IPS-18a (cell line): Measurements from ENCODE around the gene CD3G.

ENCODE experiments used
- H3K27ac ChIP-seq: one replicate; pipeline ENCODE4 v1.5.1; 2013; ENCODE audit warnings: low read length
- H3K27me3 ChIP-seq: one replicate; pipeline ENCODE4 v1.6.1; 2013; ENCODE audit warnings: mild to moderate bottlenecking, low read length; ENCODE audit not compliant: control insufficient read depth, insufficient read depth
- H3K36me3 ChIP-seq: one replicate; pipeline ENCODE4 v1.6.1; 2013; ENCODE audit warnings: low read depth, low read length; ENCODE audit not compliant: control insufficient read depth
- H3K4me1 ChIP-seq: one replicate; pipeline ENCODE4 v1.6.1; 2013; ENCODE audit warnings: low read depth, low read length; ENCODE audit not compliant: control insufficient read depth
- H3K4me3 ChIP-seq: one replicate; pipeline ENCODE4 v1.5.1; 2013; ENCODE audit warnings: low read length
- H3K9ac ChIP-seq: one replicate; pipeline ENCODE4 v1.6.1; 2013; ENCODE audit warnings: mild to moderate bottlenecking, low read length, moderate library complexity
- H3K9me3 ChIP-seq: one replicate; pipeline ENCODE4 v1.6.1; 2013; ENCODE audit warnings: low read depth, low read length; ENCODE audit not compliant: control insufficient read depth

Gene CD3G

DNA sequence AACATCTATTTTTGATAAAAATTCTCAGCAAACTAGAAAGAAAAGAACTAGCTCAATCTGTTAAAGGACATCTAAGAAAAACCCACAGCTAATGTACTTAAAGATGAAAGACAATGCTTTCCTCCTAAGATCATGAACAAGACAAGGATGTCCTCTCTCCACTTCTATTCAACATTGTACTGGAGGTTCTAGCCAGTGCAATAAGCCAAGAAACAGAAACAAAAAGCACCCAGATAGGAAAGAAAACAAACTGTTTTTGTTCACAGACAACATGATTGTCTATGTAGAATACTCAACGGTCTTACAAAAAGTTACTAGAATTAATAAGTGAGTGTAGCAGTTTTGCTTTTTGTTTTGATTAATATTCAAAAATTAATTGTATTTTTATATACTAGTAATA lies 9.4 kb upstream of the CD3G start:
- Histone ChIP-seq H3K27me3 (no peaks in the 10 kb centered on the region), H3K4me3 (no peak overlapping the region), H3K27ac (no peak overlapping the region), H3K9ac (no peak overlapping the region), H3K36me3 (no peaks in the 10 kb centered on the region), H3K9me3 (no peaks in the 10 kb centered on the region), H3K4me1 (no peaks in the 10 kb centered on the region)

DNA sequence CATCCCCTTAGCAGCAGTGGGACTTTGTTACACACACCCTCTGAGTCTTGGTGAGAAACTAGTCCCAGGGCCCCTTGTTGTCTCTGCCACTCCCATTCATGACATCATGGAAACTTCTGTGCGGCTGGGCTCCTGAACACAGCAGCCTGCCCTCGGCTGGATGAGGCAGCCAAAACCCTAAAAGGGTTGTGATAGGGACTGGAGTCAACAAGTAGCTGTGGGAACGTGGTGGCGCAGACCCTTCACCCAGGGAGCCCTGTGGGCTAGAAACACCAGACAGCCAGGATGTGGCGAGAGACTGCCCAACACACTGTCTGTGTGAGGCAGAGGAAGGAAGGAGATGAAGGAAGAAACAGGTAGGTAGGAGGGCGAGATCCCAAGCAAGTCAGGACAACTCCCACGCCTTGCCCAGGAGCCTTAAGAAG lies 5.5 kb upstream of the CD3G start:
- no peaks in the 10 kb centered on the region for H3K27me3 ChIP-seq
- H3K4me3 ChIP-seq = no peak overlapping the region
- H3K27ac ChIP-seq = no peak overlapping the region
- no peak overlapping the region for H3K9ac ChIP-seq
- H3K9me3 ChIP-seq = no peaks in the 10 kb centered on the region
- no peaks in the 10 kb centered on the region for H3K36me3 ChIP-seq
- no peaks in the 10 kb centered on the region for H3K4me1 ChIP-seq

- Histone ChIP-seq H3K9me3 (no peaks in the 10 kb centered on the region), H3K36me3 (no peaks in the 10 kb centered on the region), H3K4me1 (no peaks in the 10 kb centered on the region), H3K9ac (no peak overlapping the region), H3K27me3 (no peaks in the 10 kb centered on the region), H3K4me3 (no peak overlapping the region), H3K27ac (no peak overlapping the region)
Measured at GRCh38 chr11:118339281-118339961, 4.7 kb upstream of the CD3G start.

GRCh38 chr11:118340449-118340848 lies 3.7 kb upstream of the CD3G start:
- H3K27ac ChIP-seq = no peak overlapping the region
- H3K4me1 ChIP-seq = no peaks in the 10 kb centered on the region
- H3K4me3 ChIP-seq = no peak overlapping the region
- no peak overlapping the region for H3K9ac ChIP-seq
- H3K36me3 ChIP-seq = no peaks in the 10 kb centered on the region
- H3K27me3 ChIP-seq = no peaks in the 10 kb centered on the region
- H3K9me3 ChIP-seq = no peaks in the 10 kb centered on the region

GRCh38 chr11:118341261-118341660 lies 2.9 kb upstream of the CD3G start:
- H3K27ac ChIP-seq = no peak overlapping the region
- no peak overlapping the region for H3K9ac ChIP-seq

DNA sequence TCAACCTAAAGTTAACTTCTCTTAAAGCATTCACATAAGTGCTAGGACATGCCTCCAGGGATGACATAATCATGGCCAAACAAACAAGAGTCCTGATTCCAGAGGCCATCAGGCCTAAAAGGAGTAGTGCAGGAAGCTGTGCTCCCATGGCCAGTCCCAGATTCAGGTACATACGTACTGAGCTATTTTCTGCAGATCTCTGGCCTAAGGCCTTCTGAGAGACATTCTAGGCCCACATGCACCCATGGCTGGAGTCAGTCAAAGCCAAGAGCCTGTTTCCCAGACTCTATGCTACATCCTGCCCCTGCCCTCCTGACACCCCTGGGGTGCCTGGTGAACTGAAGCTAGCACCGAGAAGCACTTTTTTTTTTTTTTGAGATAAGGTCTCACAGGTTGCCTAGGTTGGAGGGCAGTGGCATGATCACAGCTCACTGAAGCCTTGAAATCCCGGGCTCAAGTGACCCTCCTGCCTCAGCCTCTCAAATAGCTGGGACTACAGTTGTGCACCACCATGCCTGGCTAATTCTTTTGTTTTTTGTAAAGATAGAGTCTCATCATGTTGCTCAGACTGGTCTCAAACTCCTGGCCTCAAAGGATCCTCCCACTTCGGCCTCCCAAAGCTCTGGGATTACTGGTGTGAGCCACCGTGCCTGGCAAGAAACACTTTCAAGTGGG lies 2.2 kb upstream of the CD3G start:
- no peaks in the 10 kb centered on the region for H3K9me3 ChIP-seq
- no peaks in the 10 kb centered on the region for H3K36me3 ChIP-seq
- no peak overlapping the region for H3K27ac ChIP-seq
- H3K4me1 ChIP-seq = no peaks in the 10 kb centered on the region
- H3K27me3 ChIP-seq = peaks cover 3% of the 10 kb centered on the region
- H3K9ac ChIP-seq = no peak overlapping the region
- H3K4me3 ChIP-seq = no peak overlapping the region

More at GRCh38 chr11:118341261-118341660, 2.9 kb upstream of the CD3G start:
- H3K9me3 ChIP-seq = no peaks in the 10 kb centered on the region
- H3K36me3 ChIP-seq = no peaks in the 10 kb centered on the region
- H3K4me3 ChIP-seq = no peak overlapping the region
- H3K4me1 ChIP-seq = no peaks in the 10 kb centered on the region
- no peaks in the 10 kb centered on the region for H3K27me3 ChIP-seq

DNA sequence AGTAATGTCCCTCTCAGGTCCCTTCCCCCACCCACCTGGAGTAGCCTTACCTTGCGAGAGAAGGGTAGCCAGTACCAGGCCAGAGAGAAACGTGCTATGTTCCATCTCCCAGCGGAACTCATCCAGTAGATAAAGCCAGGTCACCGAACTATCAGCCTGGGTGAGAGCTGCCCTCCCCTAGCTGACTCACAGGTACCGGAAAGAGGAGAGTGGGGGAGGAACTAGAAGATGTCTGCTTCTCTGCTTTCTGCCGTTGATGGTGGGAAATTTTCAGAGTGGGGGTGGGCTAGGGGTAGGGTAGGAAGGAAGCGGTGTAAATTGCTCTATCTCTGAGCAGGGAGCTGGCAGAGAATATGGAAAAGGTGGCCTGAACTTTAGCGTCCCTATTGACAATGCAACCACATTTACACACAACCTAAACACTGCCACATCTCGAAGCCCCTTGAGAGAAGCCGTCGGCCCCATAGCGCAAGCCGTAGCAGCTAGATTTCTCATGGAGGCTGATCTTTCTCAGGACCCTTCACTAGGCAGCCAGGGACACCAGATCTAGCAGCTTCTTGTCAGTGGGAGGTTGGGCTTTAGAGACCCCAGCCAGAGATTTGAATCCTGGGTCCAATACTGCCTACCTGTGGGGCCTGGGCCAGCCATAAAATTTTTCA lies 1.5 kb upstream of the CD3G start, which contains the start of gene CD3D:
Gene CD3D, minus strand, starts transcription at position 203 of the 659 bp plus-strand sequence. Its CDS starts 98 bp downstream, at position 105.
- H3K4me3 ChIP-seq = no peak within 1 kb of the TSS
- H3K4me1 ChIP-seq = no peaks in the 10 kb centered on the region
- no peak within 1 kb of the TSS for H3K27ac ChIP-seq
- no peak within 1 kb of the TSS for H3K9ac ChIP-seq
- H3K36me3 ChIP-seq = no peaks in the 10 kb centered on the region
- H3K27me3 ChIP-seq = peaks cover 4% of the 10 kb centered on the region
- no peaks in the 10 kb centered on the region for H3K9me3 ChIP-seq

DNA sequence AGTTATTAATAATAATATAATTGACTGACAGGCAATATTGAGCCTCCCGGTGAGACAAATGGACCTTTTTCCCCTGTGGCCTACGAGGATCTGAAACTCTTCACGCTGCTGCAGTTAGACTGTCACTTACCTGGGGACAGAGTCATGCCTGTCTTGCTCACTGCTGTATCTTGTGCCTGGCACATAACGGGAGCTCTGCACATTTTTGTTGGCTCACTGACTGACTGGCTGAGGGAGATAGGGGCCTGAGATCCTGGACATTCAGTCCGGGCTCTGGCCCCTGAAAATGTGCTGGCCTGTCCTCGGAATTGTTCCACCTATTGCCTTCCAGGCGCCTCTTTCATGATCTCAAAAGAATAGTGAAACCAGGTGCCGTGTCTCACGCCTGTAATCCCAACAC lies 896 bp upstream of the CD3G start:
- H3K9ac ChIP-seq = no peak overlapping the region
- no peak overlapping the region for H3K4me3 ChIP-seq
- H3K4me1 ChIP-seq = no peaks in the 10 kb centered on the region
- no peak overlapping the region for H3K27ac ChIP-seq
- no peaks in the 10 kb centered on the region for H3K9me3 ChIP-seq
- H3K36me3 ChIP-seq = no peaks in the 10 kb centered on the region
- H3K27me3 ChIP-seq = peaks cover 4% of the 10 kb centered on the region

DNA sequence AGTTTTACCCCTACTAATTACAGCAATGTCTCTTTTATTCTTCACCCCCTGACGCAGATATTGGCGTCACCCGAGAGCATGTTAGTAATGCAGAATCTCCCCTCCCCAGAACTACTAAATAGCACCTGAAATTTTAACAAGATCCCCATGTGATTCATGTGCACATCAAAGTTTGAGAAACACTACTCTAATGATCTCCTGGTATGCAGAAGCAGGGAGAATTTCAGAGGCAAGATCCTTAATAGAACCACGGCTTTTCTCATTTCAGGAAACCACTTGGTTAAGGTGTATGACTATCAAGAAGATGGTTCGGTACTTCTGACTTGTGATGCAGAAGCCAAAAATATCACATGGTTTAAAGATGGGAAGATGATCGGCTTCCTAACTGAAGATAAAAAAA lies 5.3 kb downstream of the CD3G start:
- Histone ChIP-seq H3K9me3 (no peaks in the 10 kb centered on the region), H3K36me3 (no peaks in the 10 kb centered on the region), H3K9ac (no peak overlapping the region), H3K27ac (no peak overlapping the region), H3K4me1 (no peaks in the 10 kb centered on the region), H3K27me3 (peaks cover 13% of the 10 kb centered on the region), H3K4me3 (no peak overlapping the region)

GRCh38 chr11:118353084-118353710 lies 9.1 kb downstream of the CD3G start:
- Histone ChIP-seq H3K4me3 (no peak overlapping the region), H3K36me3 (no peaks in the 10 kb centered on the region), H3K27ac (no peak overlapping the region), H3K9ac (no peak overlapping the region), H3K9me3 (no peaks in the 10 kb centered on the region), H3K27me3 (peaks cover 25% of the 10 kb centered on the region), H3K4me1 (no peaks in the 10 kb centered on the region)

- Histone ChIP-seq H3K4me3 (no peak overlapping the region), H3K27ac (no peak overlapping the region), H3K36me3 (no peaks in the 10 kb centered on the region), H3K27me3 (peaks cover 19% of the 10 kb centered on the region), H3K9ac (no peak overlapping the region), H3K4me1 (peaks cover 4% of the 10 kb centered on the region), H3K9me3 (no peaks in the 10 kb centered on the region)
Measured at GRCh38 chr11:118358071-118358470, 13.9 kb downstream of the CD3G start.
